ENCODE measurements around the gene CDK6.

DNA sequence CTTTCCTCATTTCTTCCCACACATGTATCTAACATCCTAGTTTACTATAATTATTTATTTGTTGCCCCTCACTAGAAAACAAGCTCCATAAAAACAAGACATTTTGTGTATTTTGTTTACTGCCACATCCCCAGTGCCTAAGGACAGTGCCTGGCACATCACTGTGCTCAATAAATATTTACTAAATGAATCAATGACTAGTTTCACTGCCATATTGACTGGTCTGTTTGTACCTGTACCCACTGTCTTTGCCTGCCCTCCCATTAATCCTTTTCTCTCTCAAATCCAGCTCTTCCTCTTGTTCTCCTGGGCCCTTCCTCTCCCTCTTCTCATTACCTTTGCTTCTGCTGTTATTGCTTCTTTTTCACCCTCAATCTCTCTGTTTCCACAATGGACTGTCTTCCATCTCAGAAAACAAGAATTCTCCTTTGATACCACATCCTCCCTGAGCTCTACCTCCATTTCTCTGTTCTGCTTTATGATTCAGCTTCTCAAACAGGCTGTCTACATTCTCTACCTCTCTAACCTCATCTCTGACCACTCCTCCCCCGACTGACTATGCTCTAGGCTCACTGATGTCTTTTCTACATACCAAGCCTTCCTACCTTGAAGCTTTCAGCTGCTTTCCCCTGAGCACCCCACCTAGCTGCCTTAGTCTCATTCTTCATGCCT, 237.9 kb downstream of the CDK6 start:
- TF ChIP-seq, protein P1, sequence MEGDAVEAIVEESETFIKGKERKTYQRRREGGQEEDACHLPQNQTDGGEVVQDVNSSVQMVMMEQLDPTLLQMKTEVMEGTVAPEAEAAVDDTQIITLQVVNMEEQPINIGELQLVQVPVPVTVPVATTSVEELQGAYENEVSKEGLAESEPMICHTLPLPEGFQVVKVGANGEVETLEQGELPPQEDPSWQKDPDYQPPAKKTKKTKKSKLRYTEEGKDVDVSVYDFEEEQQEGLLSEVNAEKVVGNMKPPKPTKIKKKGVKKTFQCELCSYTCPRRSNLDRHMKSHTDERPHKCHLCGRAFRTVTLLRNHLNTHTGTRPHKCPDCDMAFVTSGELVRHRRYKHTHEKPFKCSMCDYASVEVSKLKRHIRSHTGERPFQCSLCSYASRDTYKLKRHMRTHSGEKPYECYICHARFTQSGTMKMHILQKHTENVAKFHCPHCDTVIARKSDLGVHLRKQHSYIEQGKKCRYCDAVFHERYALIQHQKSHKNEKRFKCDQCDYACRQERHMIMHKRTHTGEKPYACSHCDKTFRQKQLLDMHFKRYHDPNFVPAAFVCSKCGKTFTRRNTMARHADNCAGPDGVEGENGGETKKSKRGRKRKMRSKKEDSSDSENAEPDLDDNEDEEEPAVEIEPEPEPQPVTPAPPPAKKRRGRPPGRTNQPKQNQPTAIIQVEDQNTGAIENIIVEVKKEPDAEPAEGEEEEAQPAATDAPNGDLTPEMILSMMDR (IDR thresholded peaks at IDR 0.05), result no peak
- no peak for TF ChIP-seq POLR2A (IDR thresholded peaks at IDR 0.05)
